RCC 7860 (cell line): Measurements from ENCODE around the gene TBX10.
"Not testable (repeated sequence)": the region's sequence is repeated elsewhere in the genome, so short reads cannot be mapped to it uniquely, and the experiment has no call there.

Experiments used
- DNase-seq: peaks from one replicate; pipeline ENCODE4 v3.0.0-alpha.2; 2015; ENCODE audit warnings: low spot score
- FAIRE-seq: peaks from 2 replicates; lab custom pipeline; 2012; peaks lifted over from hg19 to GRCh38; lab: Jason Lieb, UNC

Gene TBX10

GRCh38 chr11:67639438-67639859 lies at the start of gene TBX10:
TSS of gene TBX10 (minus strand) at chr11:67639763. CDS start at chr11:67639472, 291 bp downstream.
- DNase-seq: no peak
- no peak for FAIRE-seq

GRCh38 chr11:67689178-67689577 lies 49.6 kb upstream of the TBX10 start:
- FAIRE-seq (no peak), DNase-seq (no peak)

- no peak for DNase-seq
- FAIRE-seq: no peak
Observed at GRCh38 chr11:67687986-67688385, 48.4 kb upstream of the TBX10 start.

- not testable (repeated sequence) for DNase-seq, FAIRE-seq
Observed at GRCh38 chr11:67685641-67686332, 46.2 kb upstream of the TBX10 start.

GRCh38 chr11:67682126-67683034 lies 42.8 kb upstream of the TBX10 start:
- FAIRE-seq, DNase-seq: not testable (repeated sequence)

- FAIRE-seq (no peak), DNase-seq (no peak)
Observed at GRCh38 chr11:67680696-67681470, 41.3 kb upstream of the TBX10 start.

- DNase-seq (no peak), FAIRE-seq (no peak)
Observed at GRCh38 chr11:67675058-67675747, 35.6 kb upstream of the TBX10 start.

- DNase-seq: no peak
- FAIRE-seq: no peak
Observed at GRCh38 chr11:67674442-67674871, 34.9 kb upstream of the TBX10 start, which contains the start of gene ALDH3B2. TSS of gene ALDH3B2 (minus strand) at chr11:67674623. CDS start at chr11:67666935, 7,688 bp downstream.

GRCh38 chr11:67673902-67674301 lies 34.3 kb upstream of the TBX10 start:
- DNase-seq: no peak
- FAIRE-seq: no peak

- FAIRE-seq: no peak
Observed at GRCh38 chr11:67673358-67673757, 33.8 kb upstream of the TBX10 start.

GRCh38 chr11:67671211-67671520 lies 31.6 kb upstream of the TBX10 start:
- no peak for DNase-seq
- no peak for FAIRE-seq

More at GRCh38 chr11:67673358-67673757, 33.8 kb upstream of the TBX10 start:
- no peak for DNase-seq

GRCh38 chr11:67670316-67671210 lies 31.0 kb upstream of the TBX10 start:
- DNase-seq (no peak), FAIRE-seq (no peak)

GRCh38 chr11:67668192-67668551 lies 28.6 kb upstream of the TBX10 start:
- FAIRE-seq: no peak
- DNase-seq: no peak

GRCh38 chr11:67667490-67668191 lies 28.1 kb upstream of the TBX10 start:
- FAIRE-seq (no peak), DNase-seq (no peak)

- no peak for DNase-seq
- no peak for FAIRE-seq
Observed at GRCh38 chr11:67666676-67667489, 27.3 kb upstream of the TBX10 start.

GRCh38 chr11:67666303-67666645 lies 26.7 kb upstream of the TBX10 start:
- DNase-seq (no peak), FAIRE-seq (no peak)

GRCh38 chr11:67665541-67666302 lies 26.2 kb upstream of the TBX10 start:
- DNase-seq: no peak
- FAIRE-seq: no peak
